LNCAP (cell line): ENCODE results near the gene ACTR1A.

Experiments
- CTCF ChIP-seq: fragments of 450-650 bp; IDR thresholded peaks from 2 replicates; pipeline ENCODE4 v1.5.1; 2017; ENCODE audit warnings: mild to moderate bottlenecking

ACTR1A gene

GRCh38 chr10:102452672-102453340 is 49.7 kb downstream of the ACTR1A start:
- no peak for TF ChIP-seq CTCF

- TF ChIP-seq CTCF, result no peak
These were observed 51.2 kb downstream of the ACTR1A start, which contains the start of gene C10orf95 for GRCh38 chr10:102451105-102451969. TSS of gene C10orf95 (minus strand) at chr10:102451543. CDS start at chr10:102451093, 450 bp downstream.

GRCh38 chr10:102450374-102451104 is 52.0 kb downstream of the ACTR1A start:
- TF ChIP-seq CTCF, result no peak

- TF ChIP-seq CTCF, result no peak
These were observed 52.5 kb downstream of the ACTR1A start for GRCh38 chr10:102450124-102450373.

- TF ChIP-seq CTCF, result no peak
These were observed 53.0 kb downstream of the ACTR1A start for GRCh38 chr10:102449321-102450123.

- TF ChIP-seq CTCF, result no peak
These were observed 57.7 kb downstream of the ACTR1A start for GRCh38 chr10:102444851-102445250.

- no peak for TF ChIP-seq CTCF
These were observed 64.1 kb downstream of the ACTR1A start for GRCh38 chr10:102438374-102438773.
